Measurements from ENCODE around the gene RAD9A. TPM values are rescaled to one million over a fixed set of nuclear protein-coding genes. Genes with fewer than 3 reads are reported as not detected.

The RAD9A gene
- total RNA-seq: 10 to 100 TPM; 31.0 to 39.1 TPM

DNA sequence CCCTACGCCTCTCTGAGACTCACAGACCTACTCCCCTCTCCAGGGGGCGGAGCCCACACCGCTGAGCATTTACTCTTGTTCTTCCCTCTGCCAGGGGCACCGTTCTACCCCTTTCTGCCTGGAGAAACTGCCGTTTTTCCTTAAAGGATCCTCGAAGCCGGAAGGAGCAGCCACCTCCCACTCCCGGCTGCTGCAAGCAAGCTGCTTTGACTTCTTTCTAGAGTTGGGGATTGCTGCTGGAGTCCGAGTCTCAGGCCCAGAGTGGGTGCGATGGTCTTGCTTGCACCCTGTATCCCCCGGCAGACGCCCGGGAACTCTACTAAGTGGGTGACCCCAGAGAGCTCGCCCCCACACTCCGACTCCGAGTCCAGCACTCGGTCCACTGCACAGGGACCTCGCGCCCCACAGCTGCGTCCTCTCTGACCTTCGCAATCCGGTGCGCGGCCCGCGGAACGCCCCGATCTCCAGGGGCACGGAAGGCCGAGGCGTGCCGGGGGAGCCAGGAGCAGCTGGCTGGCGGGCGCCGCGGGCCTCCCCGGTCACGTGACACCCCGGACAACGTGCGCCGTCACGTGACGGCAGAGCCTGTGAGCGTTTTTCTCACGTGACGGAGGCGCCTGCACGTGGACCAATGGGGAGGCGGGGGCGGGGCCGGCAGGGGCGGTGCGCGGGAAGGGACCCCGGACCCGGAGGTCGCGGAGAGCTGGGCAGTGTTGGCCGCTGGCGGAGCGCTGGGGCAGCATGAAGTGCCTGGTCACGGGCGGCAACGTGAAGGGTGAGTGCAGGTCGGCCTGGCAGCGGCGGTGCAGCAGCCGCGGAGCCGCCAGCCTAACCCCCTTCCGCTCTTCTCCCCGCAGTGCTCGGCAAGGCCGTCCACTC lies at the start of gene RAD9A:
TSS of gene RAD9A (plus strand) at position 683 of the 879 bp plus-strand sequence. CDS start at position 742, 59 bp downstream.
- peak; percentile 95 for DNase-seq
- H3K27me3 Mint-ChIP-seq: no peaks in the 10 kb centered on the region
- POLR2A ChIA-PET: interaction anchor here (0.7 to 3.5 kb wide), 9 partner anchors 9 to 152 kb away, joined by 3 to 38 read pairs (median 5); partner anchors contain the start of genes PPP1CA and TBC1D10C
- H3K4me3 Mint-ChIP-seq: peak within 1 kb of the TSS; percentile 92
- no peaks in the 10 kb centered on the region for H3K9me3 Mint-ChIP-seq
- peak within 1 kb of the TSS; percentile 76 for H3K27ac Mint-ChIP-seq
- H3K4me1 Mint-ChIP-seq (ENCODE audit: low read depth): peaks cover 33% of the 10 kb centered on the region
- intact Hi-C loops (cut with micrococcal nuclease): loop anchor here (5.0 kb wide), 1 partner anchor 36 kb away; the partner anchor contains the start of gene RPS6KB2
- CTCF ChIA-PET: interaction anchor here (0.6 to 3.3 kb wide), 16 partner anchors 9 to 96 kb away, joined by 3 to 28 read pairs (median 4); partner anchors contain the start of gene PPP1CA
- H3K36me3 Mint-ChIP-seq: peaks cover 3% of the 10 kb centered on the region

DNA sequence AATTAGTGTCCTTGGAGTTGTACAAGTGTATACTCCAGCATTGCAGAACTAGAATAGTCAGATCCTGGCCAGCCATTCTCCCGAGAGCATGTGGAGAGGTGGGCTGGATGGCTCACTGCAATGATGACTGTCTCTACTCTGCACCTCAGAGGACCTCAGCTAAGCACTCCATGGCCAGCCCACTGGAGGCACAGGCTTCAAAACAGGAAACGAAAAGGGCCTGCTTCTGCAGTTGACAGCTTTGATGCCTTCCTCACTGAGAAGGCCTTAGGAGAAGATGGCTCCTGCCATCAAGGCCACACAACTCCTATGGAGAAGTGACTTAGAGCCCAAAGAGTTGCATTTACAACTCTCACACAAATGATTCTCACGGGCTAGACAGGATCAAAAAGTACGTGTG lies 47.5 kb upstream of the RAD9A start:
- H3K4me1 Mint-ChIP-seq (ENCODE audit: low read depth): peaks cover 43% of the 10 kb centered on the region
- H3K27ac Mint-ChIP-seq: peak overlapping the region; percentile 81
- H3K36me3 Mint-ChIP-seq: no peaks in the 10 kb centered on the region
- no peak overlapping the region for H3K4me3 Mint-ChIP-seq
- no peaks in the 10 kb centered on the region for H3K9me3 Mint-ChIP-seq
- intact Hi-C loops (cut with micrococcal nuclease): no loop called here
- ChIA-PET CTCF (interaction anchor here (0.9 to 4.7 kb wide), 5 partner anchors 12 to 73 kb away, joined by 5 to 92 read pairs (median 32); no protein-coding TSS in a partner anchor), POLR2A (interaction anchor here (3.7 kb wide), 1 partner anchor 104 kb away, joined by 12 read pairs; no protein-coding TSS in a partner anchor)
- no peaks in the 10 kb centered on the region for H3K27me3 Mint-ChIP-seq
- peak; percentile 60 for DNase-seq

DNA sequence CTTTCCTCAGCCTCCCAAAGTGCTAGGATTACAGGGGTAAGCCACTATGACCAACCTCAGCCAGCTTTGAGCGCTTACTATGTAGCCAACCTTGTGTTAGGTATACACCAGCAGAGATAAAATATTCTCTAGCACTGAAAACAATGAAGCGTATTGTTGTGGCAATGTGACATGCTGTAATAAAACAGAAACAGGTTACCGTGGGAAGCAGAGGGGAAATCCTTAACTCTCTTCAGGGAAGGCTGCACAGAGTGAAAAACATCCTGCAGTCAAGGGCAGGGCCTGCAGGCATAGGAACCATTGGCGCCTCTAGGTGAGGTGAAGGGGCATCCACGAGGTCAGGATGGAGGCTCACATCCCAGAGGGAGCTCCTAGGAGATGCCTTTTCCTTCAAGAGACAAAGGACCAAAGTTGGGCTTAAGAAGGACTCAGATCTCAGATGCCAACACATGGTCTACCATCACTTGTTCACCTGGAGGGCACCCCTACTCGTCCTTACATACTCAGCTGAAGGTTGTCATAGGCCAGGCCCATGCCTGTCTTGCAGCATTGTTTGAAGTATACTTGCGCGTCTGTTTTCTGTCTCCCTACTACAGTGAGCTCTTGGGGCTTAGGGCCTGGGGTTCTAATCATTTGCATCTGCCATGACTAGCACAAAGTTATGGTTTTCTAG lies 46.4 kb upstream of the RAD9A start:
- H3K27me3 Mint-ChIP-seq: no peaks in the 10 kb centered on the region
- POLR2A ChIA-PET: interaction anchor here (1.2 to 3.7 kb wide), 4 partner anchors 27 to 112 kb away, joined by 3 to 12 read pairs (median 4); partner anchors contain the start of gene PTPRCAP
- peaks cover 43% of the 10 kb centered on the region for H3K4me1 Mint-ChIP-seq (ENCODE audit: low read depth)
- intact Hi-C loops (cut with micrococcal nuclease): no loop called here
- CTCF ChIA-PET: interaction anchor here (0.7 to 4.7 kb wide), 22 partner anchors 9 to 227 kb away, joined by 3 to 92 read pairs (median 6); partner anchors contain the start of genes AIP, ANKRD13D, CLCF1 and RAD9A
- no peak for DNase-seq
- H3K4me3 Mint-ChIP-seq: no peak overlapping the region
- H3K27ac Mint-ChIP-seq: peak overlapping the region; percentile 83
- no peaks in the 10 kb centered on the region for H3K9me3 Mint-ChIP-seq
- no peaks in the 10 kb centered on the region for H3K36me3 Mint-ChIP-seq

DNA sequence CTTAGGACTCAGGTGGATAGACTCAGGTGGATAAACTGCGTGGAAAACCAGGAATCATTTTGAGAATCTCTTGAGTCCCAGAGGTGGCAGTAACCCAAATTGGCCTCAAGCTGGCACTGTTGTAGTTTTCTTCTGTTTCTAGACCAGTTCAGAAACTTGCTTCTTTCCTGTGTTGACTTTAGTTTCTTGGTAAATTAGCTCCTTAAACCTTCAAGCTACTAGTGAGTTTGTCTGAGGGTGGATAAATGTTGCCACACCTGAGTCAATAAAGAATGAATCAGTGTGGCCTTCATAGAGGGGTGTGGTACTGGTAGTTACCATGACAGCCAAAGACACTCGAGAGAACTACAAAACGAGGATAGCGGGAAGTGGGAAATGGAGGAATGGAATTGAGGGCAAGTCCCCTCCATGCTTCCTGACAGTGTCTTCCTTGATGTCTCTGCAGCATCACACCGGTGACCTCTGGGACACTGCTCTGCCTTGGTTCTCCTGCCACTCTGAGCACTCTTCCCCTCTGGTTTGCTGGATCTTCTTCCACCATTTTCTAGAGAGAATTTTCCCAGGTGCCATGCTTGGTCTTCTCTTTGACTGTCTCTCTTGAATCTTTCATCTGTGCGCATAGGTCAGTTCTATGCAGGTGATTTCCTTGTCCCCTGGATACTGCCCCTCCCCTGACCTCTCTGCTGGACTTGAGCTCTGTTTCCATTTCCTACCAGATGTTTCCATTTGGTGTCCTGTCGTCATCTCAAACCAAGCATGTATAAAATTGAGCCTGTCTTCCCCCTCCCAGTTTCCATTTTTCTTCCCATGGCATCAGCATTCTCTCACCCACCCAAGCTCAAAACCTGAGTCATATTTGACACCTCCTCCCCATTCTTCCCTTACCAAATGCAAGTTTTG lies 45.6 kb upstream of the RAD9A start:
- intact Hi-C loops (cut with micrococcal nuclease): no loop called here
- DNase-seq: peak; percentile 49
- Mint-ChIP-seq H3K4me1 (ENCODE audit: low read depth) (peaks cover 47% of the 10 kb centered on the region), H3K9me3 (no peaks in the 10 kb centered on the region), H3K4me3 (no peak overlapping the region), H3K36me3 (no peaks in the 10 kb centered on the region), H3K27ac (peak overlapping the region; percentile 83), H3K27me3 (no peaks in the 10 kb centered on the region)
- ChIA-PET POLR2A (interaction anchor here (1.2 to 3.7 kb wide), 4 partner anchors 26 to 112 kb away, joined by 3 to 12 read pairs (median 4); partner anchors contain the start of gene PTPRCAP), CTCF (interaction anchor here (0.7 to 4.7 kb wide), 23 partner anchors 10 to 226 kb away, joined by 3 to 92 read pairs (median 6); partner anchors contain the start of genes AIP, ANKRD13D, CLCF1 and RAD9A)

- ChIA-PET CTCF (interaction anchor here (1.8 to 16.1 kb wide), 5 partner anchors 22 to 43 kb away, joined by 6 to 995 read pairs (median 20); partner anchors contain the start of genes CLCF1 and RAD9A), POLR2A (interaction anchor here (0.6 kb wide), 1 partner anchor 65 kb away, joined by 4 read pairs; no protein-coding TSS in a partner anchor)
- no peaks in the 10 kb centered on the region for H3K9me3 Mint-ChIP-seq
- H3K4me3 Mint-ChIP-seq: no peak overlapping the region
- intact Hi-C loops (cut with micrococcal nuclease): no loop called here
- H3K4me1 Mint-ChIP-seq (ENCODE audit: low read depth): peaks cover 57% of the 10 kb centered on the region
- no peak overlapping the region for H3K27ac Mint-ChIP-seq
- no peak for DNase-seq
- no peaks in the 10 kb centered on the region for H3K36me3 Mint-ChIP-seq
- H3K27me3 Mint-ChIP-seq: no peaks in the 10 kb centered on the region
These were observed 43.6 kb upstream of the RAD9A start for GRCh38 chr11:67347964-67348749.

- intact Hi-C loops (cut with micrococcal nuclease): no loop called here
- H3K4me1 Mint-ChIP-seq (ENCODE audit: low read depth): peaks cover 59% of the 10 kb centered on the region
- H3K9me3 Mint-ChIP-seq: no peaks in the 10 kb centered on the region
- ChIA-PET CTCF (interaction anchor here (1.0 to 16.1 kb wide), 3 partner anchors 8 to 30 kb away, joined by 3 to 995 read pairs (median 40); partner anchors contain the start of gene CLCF1), POLR2A (interaction anchor here (0.8 kb wide), 1 partner anchor 109 kb away, joined by 3 read pairs; no protein-coding TSS in a partner anchor)
- no peaks in the 10 kb centered on the region for H3K36me3 Mint-ChIP-seq
- H3K27me3 Mint-ChIP-seq: no peaks in the 10 kb centered on the region
- DNase-seq: no peak
- H3K27ac Mint-ChIP-seq: no peak overlapping the region
- H3K4me3 Mint-ChIP-seq: no peak overlapping the region
These were observed 42.8 kb upstream of the RAD9A start for GRCh38 chr11:67349036-67349435.

GRCh38 chr11:67349457-67349856 lies 42.3 kb upstream of the RAD9A start:
- CTCF ChIA-PET: interaction anchor here (1.0 to 16.1 kb wide), 3 partner anchors 9 to 30 kb away, joined by 3 to 995 read pairs (median 40); partner anchors contain the start of gene CLCF1
- Mint-ChIP-seq H3K27me3 (no peaks in the 10 kb centered on the region), H3K4me1 (ENCODE audit: low read depth) (peaks cover 60% of the 10 kb centered on the region), H3K27ac (no peak overlapping the region), H3K4me3 (no peak overlapping the region), H3K36me3 (no peaks in the 10 kb centered on the region), H3K9me3 (no peaks in the 10 kb centered on the region)
- no peak for DNase-seq
- POLR2A ChIA-PET: interaction anchor here (0.8 kb wide), 1 partner anchor 109 kb away, joined by 3 read pairs; no protein-coding TSS in a partner anchor
- intact Hi-C loops (cut with micrococcal nuclease): no loop called here

GRCh38 chr11:67349928-67350465 lies 41.8 kb upstream of the RAD9A start:
- Mint-ChIP-seq H3K9me3 (no peaks in the 10 kb centered on the region), H3K27me3 (no peaks in the 10 kb centered on the region), H3K36me3 (no peaks in the 10 kb centered on the region), H3K4me3 (no peak overlapping the region), H3K27ac (no peak overlapping the region), H3K4me1 (ENCODE audit: low read depth) (peaks cover 60% of the 10 kb centered on the region)
- ChIA-PET POLR2A (no interaction called here), CTCF (interaction anchor here (1.0 to 16.1 kb wide), 10 partner anchors 9 to 87 kb away, joined by 3 to 995 read pairs (median 18); partner anchors contain the start of genes CLCF1 and RAD9A)
- no peak for DNase-seq
- intact Hi-C loops (cut with micrococcal nuclease): loop anchor here (10.0 kb wide), 1 partner anchor 395 kb away; the partner anchor contains the start of gene PC

DNA sequence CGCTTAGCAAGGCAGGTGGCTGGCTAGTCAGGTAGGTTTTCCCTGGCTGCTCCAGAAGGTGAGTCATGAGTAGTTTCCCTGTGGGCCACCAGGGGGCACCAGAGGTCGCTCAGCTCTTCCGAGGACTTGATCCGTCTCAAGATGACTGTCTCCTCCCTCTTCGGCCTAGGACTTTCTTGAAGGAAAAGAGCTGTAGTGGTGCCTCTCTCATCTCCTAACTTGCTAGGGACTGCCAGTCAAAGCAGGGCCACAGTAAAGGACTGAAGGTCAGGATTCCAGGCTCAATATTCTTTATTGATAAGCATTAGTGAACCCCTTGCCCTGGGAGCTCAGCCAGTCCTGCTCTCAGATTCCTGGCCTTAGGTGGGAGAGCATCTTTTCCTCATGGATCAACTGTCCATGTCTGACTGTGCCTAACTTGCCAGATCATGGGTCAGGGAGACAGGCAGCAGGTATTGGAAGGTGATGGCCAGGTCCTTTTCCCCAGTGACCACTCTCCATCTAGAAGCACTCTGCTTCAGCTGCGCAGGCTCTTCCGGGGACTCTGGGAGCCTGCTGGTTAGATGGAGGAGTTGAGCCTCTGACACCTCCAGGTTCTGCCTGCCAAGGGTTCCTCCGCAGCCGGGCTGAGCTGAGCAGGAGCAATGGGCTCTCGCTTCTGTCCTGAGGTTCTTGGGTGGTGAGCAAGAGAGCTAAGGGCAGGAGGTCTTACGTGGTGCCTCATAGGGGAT lies 40.3 kb upstream of the RAD9A start:
- no peaks in the 10 kb centered on the region for H3K9me3 Mint-ChIP-seq
- H3K4me3 Mint-ChIP-seq: peak overlapping the region; percentile 55
- ChIA-PET CTCF (interaction anchor here (0.7 to 16.1 kb wide), 43 partner anchors 9 to 303 kb away, joined by 3 to 995 read pairs (median 5); partner anchors contain the start of genes AIP, CLCF1, PPP1CA and RAD9A), POLR2A (interaction anchor here (0.8 to 1.3 kb wide), 2 partner anchors 31 to 117 kb away, joined by 3 read pairs; no protein-coding TSS in a partner anchor)
- no peaks in the 10 kb centered on the region for H3K36me3 Mint-ChIP-seq
- H3K27me3 Mint-ChIP-seq: no peaks in the 10 kb centered on the region
- peak; percentile 74 for DNase-seq
- peak overlapping the region; percentile 76 for H3K27ac Mint-ChIP-seq
- intact Hi-C loops (cut with micrococcal nuclease): loop anchor here (1.0 to 10.0 kb wide), 3 partner anchors 31 to 397 kb away; partner anchors contain the start of gene PC
- H3K4me1 Mint-ChIP-seq (ENCODE audit: low read depth): peaks cover 51% of the 10 kb centered on the region

Measured in activated CD4-positive, alpha-beta memory T cell treated with anti-CD3 and anti-CD28 coated beads for 36 hours (primary cell).